ENCODE data around the gene CCL21. TPM values are rescaled to one million over a fixed set of nuclear protein-coding genes. Genes with fewer than 3 reads are reported as not detected.

The CCL21 gene
- total and polyA plus RNA-seq, 2 of the 4 experiments (the other 2 are of a cell fraction) = not detected

GRCh38 chr9:34716711-34717110 lies 6.8 kb upstream of the CCL21 start:
- H2BK20ac ChIP-seq (ENCODE audit: low read depth, low read length) = no peak overlapping the region
- POLR2A ChIA-PET (ENCODE audit: unreplicated experiment) = no interaction called here
- intact Hi-C loops (cut with micrococcal nuclease) = no loop called here
- H3K56ac ChIP-seq (ENCODE audit: extremely low read depth, insufficient read depth, low read length) = no peak overlapping the region
- no peak overlapping the region for H2AFZ ChIP-seq (replicated peaks; ENCODE audit: low read length, poor library complexity)
- H3K4ac ChIP-seq (ENCODE audit: low read depth, low read length) = no peak overlapping the region
- no peak overlapping the region for H3K14ac ChIP-seq (replicated peaks; ENCODE audit: low read depth, low read length)
- no peaks in the 10 kb centered on the region; the same call in 1 of the 2 replicates for H3K4me1 ChIP-seq (ENCODE audit: control insufficient read depth, insufficient read depth, low read length)
- no peaks in the 10 kb centered on the region for H3K79me1 ChIP-seq (ENCODE audit: low read depth in 1 of 2, low read length in 2 of 2)
- no peak overlapping the region for H3K18ac ChIP-seq (ENCODE audit: low read depth, low read length)
- no peak overlapping the region for H4K8ac ChIP-seq (ENCODE audit: low read depth in 2 of 2, low read length in 2 of 2)
- no peak for ATAC-seq (ENCODE audit: low read depth)
- H4K20me1 ChIP-seq (ENCODE audit: insufficient read depth, low read length) = no peaks in the 10 kb centered on the region
- H4K5ac ChIP-seq (ENCODE audit: low read depth, low read length) = no peak overlapping the region
- in situ Hi-C loops (cut with MboI; ENCODE audit: low sequenced_read_pairs) = no loop called here
- no TSS peak for BruUV-seq (replicated peaks)
- no peaks in the 10 kb centered on the region for H3K9me3 ChIP-seq (ENCODE audit: control insufficient read depth, insufficient read depth, low read length)
- H2BK15ac ChIP-seq (ENCODE audit: low read depth, low read length) = no peak overlapping the region
- WGBS, 2 experiments (ENCODE audit: extremely low coverage in 2 of 2, insufficient read length in 1 of 2) = no CpG with 5 or more reads among the region's 4 CpGs
- H3K27ac ChIP-seq (ENCODE audit: insufficient read depth, low read length) = no peak overlapping the region
- H3K9me1 ChIP-seq (ENCODE audit: insufficient read depth, low read length) = peaks cover 2% of the 10 kb centered on the region; the same call in 1 of the 2 replicates
- no peak overlapping the region for H2BK120ac ChIP-seq (ENCODE audit: low read depth, low read length)
- H2BK5ac ChIP-seq (ENCODE audit: low read depth, low read length, poor library complexity, severe bottlenecking) = no peak overlapping the region
- CTCF ChIA-PET = interaction anchor here (1.9 kb wide), 1 partner anchor 14 kb away, joined by 5 read pairs; no protein-coding TSS in a partner anchor
- H4K91ac ChIP-seq (ENCODE audit: insufficient read depth, low read depth, low read length) = no peak overlapping the region
- H2AK5ac ChIP-seq (ENCODE audit: low read depth, low read length) = no peak overlapping the region
- DNase-seq = no peak
- H2AK9ac ChIP-seq (replicated peaks; ENCODE audit: low read depth, low read length, poor library complexity) = no peak overlapping the region
- TF ChIP-seq BHLHE40 (IDR thresholded peaks at IDR 0.05; ENCODE audit: low read depth, low read length) (no peak), SMC3 (IDR thresholded peaks at IDR 0.05; ENCODE audit: low read depth, low read length) (no peak), CHD1 (IDR thresholded peaks at IDR 0.05; ENCODE audit: low read depth, low read length) (no peak), FOS (IDR thresholded peaks at IDR 0.05; ENCODE audit: low read depth, low read length) (no peak), CEBPB (IDR thresholded peaks at IDR 0.05; ENCODE audit: low read depth, low read length) (no peak), RCOR1 (IDR thresholded peaks at IDR 0.05; ENCODE audit: insufficient replicate concordance, low read length) (no peak), POLR2A (IDR thresholded peaks at IDR 0.05; ENCODE audit: low read depth, low read length) (no peak), NFE2L2 (IDR thresholded peaks at IDR 0.05; ENCODE audit: low read depth, low read length) (no peak), ELK1 (IDR thresholded peaks at IDR 0.05; ENCODE audit: borderline replicate concordance, low read depth, low read length) (no peak), MXI1 (IDR thresholded peaks at IDR 0.05; ENCODE audit: borderline replicate concordance, low read depth, low read length) (no peak), RAD21 (IDR thresholded peaks at IDR 0.05; ENCODE audit: low read length) (no peak)
- TF ChIP-seq, protein P1, sequence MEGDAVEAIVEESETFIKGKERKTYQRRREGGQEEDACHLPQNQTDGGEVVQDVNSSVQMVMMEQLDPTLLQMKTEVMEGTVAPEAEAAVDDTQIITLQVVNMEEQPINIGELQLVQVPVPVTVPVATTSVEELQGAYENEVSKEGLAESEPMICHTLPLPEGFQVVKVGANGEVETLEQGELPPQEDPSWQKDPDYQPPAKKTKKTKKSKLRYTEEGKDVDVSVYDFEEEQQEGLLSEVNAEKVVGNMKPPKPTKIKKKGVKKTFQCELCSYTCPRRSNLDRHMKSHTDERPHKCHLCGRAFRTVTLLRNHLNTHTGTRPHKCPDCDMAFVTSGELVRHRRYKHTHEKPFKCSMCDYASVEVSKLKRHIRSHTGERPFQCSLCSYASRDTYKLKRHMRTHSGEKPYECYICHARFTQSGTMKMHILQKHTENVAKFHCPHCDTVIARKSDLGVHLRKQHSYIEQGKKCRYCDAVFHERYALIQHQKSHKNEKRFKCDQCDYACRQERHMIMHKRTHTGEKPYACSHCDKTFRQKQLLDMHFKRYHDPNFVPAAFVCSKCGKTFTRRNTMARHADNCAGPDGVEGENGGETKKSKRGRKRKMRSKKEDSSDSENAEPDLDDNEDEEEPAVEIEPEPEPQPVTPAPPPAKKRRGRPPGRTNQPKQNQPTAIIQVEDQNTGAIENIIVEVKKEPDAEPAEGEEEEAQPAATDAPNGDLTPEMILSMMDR (conservative IDR thresholded peaks at IDR 0.05; ENCODE audit: low read depth, low read length) = no peak
- H3K23ac ChIP-seq (ENCODE audit: low read depth, low read length) = no peak overlapping the region
- peaks cover 33% of the 10 kb centered on the region for H3K27me3 ChIP-seq (ENCODE audit: control insufficient read depth, insufficient read depth, low read length)
- H3K36me3 ChIP-seq (ENCODE audit: control insufficient read depth, insufficient read depth, low read length) = no peaks in the 10 kb centered on the region
- no peak overlapping the region for H3K4me3 ChIP-seq (ENCODE audit: insufficient read depth, low read depth, low read length)
- H3K4me2 ChIP-seq (ENCODE audit: low read depth, low read length) = no peak overlapping the region
- dilution Hi-C loops (cut with HindIII; ENCODE audit: low sequenced_read_pairs, unreplicated experiment) = no loop called here
- no peak overlapping the region for H3K9ac ChIP-seq (ENCODE audit: low read depth, low read length)

Data from IMR-90 (cell line).